Small intestine (tissue), 7 donors: Measurements from ENCODE around the gene ZBTB3. TPM values are rescaled to one million over a fixed set of nuclear protein-coding genes. Genes with fewer than 3 reads are reported as not detected.

ENCODE experiments used
- DNase-seq, 2 donors: peaks; one replicate each; pipeline versions ENCODE4 v3.0.0 to v3.0.0-alpha.2; 2013
- FAIRE-seq: peaks from 2 replicates; lab custom pipeline; 2012; peaks lifted over from hg19 to GRCh38; lab: Jason Lieb, UNC
- H3K27ac ChIP-seq, 3 donors: one replicate each; pipeline ENCODE4 v1.5.1; 2013; ENCODE audit warnings: low read length in 2 of 3, mild to moderate bottlenecking in 2 of 3, control low read depth in 1 of 3, inconsistent platforms in 1 of 3, low read depth in 1 of 3, moderate library complexity in 1 of 3
- H3K27me3 ChIP-seq, 3 donors: one replicate each; pipeline ENCODE4 v1.6.1; 2013; ENCODE audit warnings: low read length in 3 of 3, inconsistent platforms in 1 of 3; ENCODE audit not compliant: control insufficient read depth in 3 of 3, insufficient read depth in 3 of 3
- H3K36me3 ChIP-seq, 3 donors: one replicate each; pipeline ENCODE4 v1.6.1; 2013; ENCODE audit warnings: low read length in 3 of 3, inconsistent platforms in 1 of 3, low read depth in 1 of 3, mild to moderate bottlenecking in 1 of 3, moderate library complexity in 1 of 3; ENCODE audit not compliant: control insufficient read depth in 3 of 3, insufficient read depth in 2 of 3
- H3K4me1 ChIP-seq, 3 donors: one replicate each; pipeline ENCODE4 v1.6.1; 2013; ENCODE audit warnings: low read length in 2 of 3, inconsistent platforms in 1 of 3, low read depth in 1 of 3, mild to moderate bottlenecking in 1 of 3, moderate library complexity in 1 of 3; ENCODE audit not compliant: control insufficient read depth in 3 of 3, insufficient read depth in 2 of 3
- H3K4me3 ChIP-seq, 3 donors: one replicate each; pipeline ENCODE4 v1.5.1; 2013; ENCODE audit warnings: low read length in 3 of 3, control low read depth in 1 of 3, inconsistent platforms in 1 of 3, low read depth in 1 of 3, mild to moderate bottlenecking in 1 of 3, moderate library complexity in 1 of 3
- H3K9me3 ChIP-seq, 2 donors: one replicate each; pipeline ENCODE4 v1.6.1; 2013; ENCODE audit warnings: low read depth in 1 of 2, low read length in 1 of 2; ENCODE audit not compliant: control insufficient read depth in 2 of 2, insufficient read depth in 1 of 2
- WGBS, 3 donors: extraction: QIAGEN DNeasy Blood & Tissue Kit; methylation state at CpG; one replicate each; pipeline ENCODE4 v1.1.7; 2013; 5-methylcytosine and 5-hydroxymethylcytosine counted together
- polyA plus RNA-seq, 4 donors: library from polyadenylated mRNA; stranded (reverse) in 3 of 4; unstranded in 1 of 4; fragments of 200-250 nt in 3 of 4; fragments of 120-200 nt in 1 of 4; gene quantifications; one replicate each; pipeline versions ENCODE4 v1.2.1 to v1.2.3, GENCODE V29; 2013
- donor health status: healthy with polysubstance abuse.
- donor health status: control.
- donor health status: control.
- donor health status: Bipolar disorder and iron deficiency.
- donor health status: healthy.

The ZBTB3 gene
- polyA plus RNA-seq, 4 donors = 0.27 to 7.3 (median 4.5) TPM

DNA sequence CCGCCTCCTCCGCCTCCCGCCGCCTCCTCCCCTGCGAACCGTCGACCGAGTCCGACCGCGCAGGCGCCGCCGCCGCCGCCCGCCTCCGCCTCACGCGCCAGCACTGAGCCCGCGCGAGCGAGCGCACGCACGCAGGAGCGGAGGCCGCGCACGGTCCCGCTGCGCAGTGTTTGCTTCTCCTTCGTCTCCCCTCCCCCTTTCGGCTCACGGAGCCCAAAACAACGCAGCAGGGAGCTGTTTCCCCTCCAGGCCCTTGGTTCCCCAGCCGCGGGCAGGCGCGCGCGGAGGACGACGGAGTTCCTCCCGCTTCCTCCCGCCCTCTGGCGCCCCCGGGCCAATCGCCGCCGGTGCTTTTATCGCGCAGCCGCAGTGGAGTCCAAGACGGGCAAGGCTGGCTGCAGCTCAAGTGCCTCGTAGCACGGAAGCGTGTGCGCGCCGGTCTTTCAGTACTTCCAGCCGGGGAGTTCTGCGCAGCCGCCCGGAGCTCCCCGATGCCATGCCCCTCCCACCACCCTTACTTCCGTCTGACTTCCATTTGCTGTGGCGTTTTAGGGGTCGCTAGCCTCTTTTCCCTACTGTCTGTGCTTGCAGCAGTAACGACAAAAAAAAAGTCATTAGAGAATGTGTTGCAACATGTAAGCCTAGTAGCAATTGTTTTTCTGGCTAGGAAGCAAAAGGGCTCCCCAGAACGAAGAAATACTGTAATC lies 26.6 kb downstream of the ZBTB3 start, which contains the start of gene HNRNPUL2:
HNRNPUL2 (minus strand) TSS at position 293 of the 707 bp plus-strand sequence. CDS start 301 bp downstream, outside the sequence.
- Histone ChIP-seq H3K36me3 (peaks cover 7 to 29% (median 13%) of the 10 kb centered on the region in 3 donors), H3K27me3 (no peaks in the 10 kb centered on the region), H3K4me1 (peaks cover 2 to 10% (median 2%) of the 10 kb centered on the region in 3 donors), H3K4me3 (peak within 1 kb of the TSS; percentile 81 to 83 (median 82)), H3K9me3 (no peaks in the 10 kb centered on the region), H3K27ac (peak within 1 kb of the TSS; percentile 90 to 95 (median 95))
- FAIRE-seq = no peak
- WGBS, 3 donors = 0 to 1% (median 1%) methylated on average over 61 to 72 of the region's 72 CpGs
- peak; percentile 99 to 100 for DNase-seq

DNA sequence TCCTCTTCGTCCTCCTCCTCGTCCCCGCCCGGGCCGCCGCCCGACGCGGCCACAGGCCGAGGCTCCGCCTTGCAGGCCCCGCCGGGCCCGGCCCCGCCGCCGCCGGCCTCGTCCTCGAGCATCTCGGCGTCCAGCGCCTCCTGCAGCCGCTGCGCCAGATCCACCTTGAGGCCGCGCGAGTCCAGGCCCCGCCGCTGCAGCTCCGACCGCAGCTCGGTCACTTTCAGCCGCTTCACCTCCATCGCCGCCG lies 27.1 kb downstream of the ZBTB3 start:
- H3K4me1 ChIP-seq = peaks cover 2 to 10% (median 2%) of the 10 kb centered on the region in 3 donors
- peak overlapping the region; percentile 81 to 83 (median 82) for H3K4me3 ChIP-seq
- H3K36me3 ChIP-seq = peaks cover 11 to 32% (median 18%) of the 10 kb centered on the region in 3 donors
- no peaks in the 10 kb centered on the region for H3K27me3 ChIP-seq
- H3K9me3 ChIP-seq = no peaks in the 10 kb centered on the region
- WGBS, 3 donors = 1% methylated on average over 15 to 37 of the region's 37 CpGs; no CpG with 5 or more reads in 1 of the 3 donors
- FAIRE-seq (no peak), DNase-seq (no peak)
- peak overlapping the region; percentile 90 to 95 (median 95) for H3K27ac ChIP-seq

DNA sequence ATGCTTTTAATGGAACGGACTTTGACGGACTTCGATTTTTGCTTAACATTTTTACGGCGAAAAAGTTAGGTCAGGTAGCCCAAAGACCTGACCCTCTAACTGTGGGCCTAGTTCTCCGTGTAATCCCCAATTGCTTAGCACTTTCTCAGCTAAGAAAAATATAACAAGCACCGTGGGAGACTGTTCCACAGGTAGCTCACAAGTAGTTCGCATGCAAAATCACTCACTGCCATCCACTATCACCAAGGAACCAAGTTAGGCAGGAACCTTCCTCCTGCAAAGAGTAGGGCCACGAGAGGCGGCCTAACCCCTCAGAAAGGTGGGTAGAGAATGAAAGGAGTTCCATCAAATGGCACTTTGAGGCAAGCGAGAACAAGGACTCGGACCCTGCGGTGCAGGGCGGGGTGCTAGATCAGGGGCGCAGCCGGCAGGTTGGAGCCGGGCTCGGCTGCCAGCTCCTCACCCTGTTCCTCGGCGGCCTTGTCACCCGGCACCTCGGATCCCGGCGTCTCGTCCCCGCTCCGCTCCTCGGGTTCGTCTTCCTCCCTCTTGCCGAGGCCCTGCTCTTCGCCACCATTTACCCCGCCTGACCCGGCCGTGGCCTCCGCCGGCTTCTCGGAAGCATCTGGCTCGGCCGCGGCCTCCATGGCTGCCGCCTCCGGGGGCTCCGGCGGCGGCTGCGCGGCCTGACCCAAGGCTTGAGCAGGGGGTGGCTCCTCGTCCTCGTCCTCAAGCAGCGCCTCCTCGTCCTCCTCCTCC lies 27.6 kb downstream of the ZBTB3 start:
- Histone ChIP-seq H3K4me3 (peak overlapping the region; percentile 81 to 83 (median 82)), H3K36me3 (peaks cover 14 to 32% (median 18%) of the 10 kb centered on the region in 3 donors), H3K27me3 (no peaks in the 10 kb centered on the region), H3K27ac (peak overlapping the region; percentile 90 to 95 (median 95)), H3K4me1 (peaks cover 2 to 10% (median 2%) of the 10 kb centered on the region in 3 donors), H3K9me3 (no peaks in the 10 kb centered on the region)
- WGBS, 3 donors = 0 to 1% (median 0%) methylated on average over 46 to 51 of the region's 51 CpGs
- DNase-seq (peak in 1 of 2 donors; percentile 28), FAIRE-seq (no peak)

DNA sequence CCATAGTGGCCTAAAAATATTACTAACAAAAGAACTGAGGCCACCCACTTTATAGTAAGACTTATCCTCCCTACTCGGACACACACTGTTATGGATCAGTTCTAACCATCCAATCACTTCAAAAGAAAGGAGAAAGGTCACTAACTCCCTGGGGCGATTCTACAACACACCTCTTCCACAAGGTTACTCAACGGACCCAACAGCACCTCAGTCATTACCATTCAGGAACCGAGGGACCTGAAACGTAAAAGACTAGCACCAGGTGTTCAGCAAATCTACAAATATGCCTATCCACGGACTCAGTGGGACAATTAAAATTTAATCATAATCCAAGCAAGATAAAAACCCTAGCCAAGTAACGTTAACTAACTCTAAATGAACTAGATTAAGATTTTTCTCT lies 28.3 kb downstream of the ZBTB3 start:
- peaks cover 11 to 31% (median 23%) of the 10 kb centered on the region in 3 donors for H3K36me3 ChIP-seq
- FAIRE-seq (no peak), DNase-seq (peak; percentile 50 to 73)
- peaks cover 2 to 10% (median 2%) of the 10 kb centered on the region in 3 donors for H3K4me1 ChIP-seq
- H3K27me3 ChIP-seq = no peaks in the 10 kb centered on the region
- H3K27ac ChIP-seq = peak overlapping the region; percentile 45 to 95 (median 90)
- peak overlapping the region; percentile 81 to 83 (median 82) for H3K4me3 ChIP-seq
- 0 to 1% (median 0%) methylated on average over 7 of the region's 7 CpGs for WGBS, 3 donors
- no peaks in the 10 kb centered on the region for H3K9me3 ChIP-seq

DNA sequence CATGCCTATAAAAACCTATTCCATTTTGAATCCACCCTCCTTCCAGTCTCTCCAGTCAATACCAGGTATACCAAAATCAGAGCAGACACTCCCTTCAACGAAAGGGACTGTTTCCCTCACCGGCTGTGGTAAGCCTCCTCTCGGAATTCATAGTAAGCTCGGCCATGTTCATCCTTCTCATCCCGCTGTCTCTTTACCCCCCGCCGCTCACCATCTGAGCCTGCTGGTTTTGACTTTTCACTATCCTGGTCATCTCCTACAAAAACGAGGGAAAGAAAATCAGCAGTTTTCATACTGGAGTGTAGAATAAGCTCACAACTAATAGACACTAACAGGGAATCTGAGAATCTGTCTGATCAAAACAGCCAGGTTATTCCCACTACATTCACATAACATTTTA lies 29.8 kb downstream of the ZBTB3 start:
- H3K27ac ChIP-seq = no peak overlapping the region
- no peak for DNase-seq
- FAIRE-seq = no peak
- 11 to 42% (median 32%) methylated on average over 8 of the region's 8 CpGs for WGBS, 3 donors
- peaks cover 17 to 44% (median 30%) of the 10 kb centered on the region in 3 donors for H3K36me3 ChIP-seq
- peaks cover 0 to 8% (median 0%) of the 10 kb centered on the region in 3 donors for H3K4me1 ChIP-seq
- H3K9me3 ChIP-seq = no peaks in the 10 kb centered on the region
- H3K4me3 ChIP-seq = peak overlapping the region in 2 of 3 donors; percentile 36 to 82
- no peaks in the 10 kb centered on the region for H3K27me3 ChIP-seq

DNA sequence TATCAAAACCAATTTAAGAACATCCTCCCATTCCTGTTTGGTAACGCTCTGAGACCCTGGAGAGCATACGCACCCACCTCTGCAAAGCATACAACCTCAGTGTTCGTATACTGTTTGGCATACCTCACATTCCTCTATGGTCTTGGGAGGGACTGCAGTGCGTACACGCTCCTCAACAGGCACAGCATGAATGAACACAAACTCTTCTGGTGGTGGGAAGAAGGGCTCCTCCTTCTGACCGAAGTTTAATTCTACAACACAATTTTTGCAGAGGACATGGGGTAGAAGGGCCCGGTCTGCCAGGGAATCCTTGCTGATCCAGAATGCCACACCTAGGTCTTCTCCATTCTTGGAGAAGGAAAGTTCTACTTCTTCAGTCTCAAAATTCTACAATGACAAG lies 32.0 kb downstream of the ZBTB3 start:
- Histone ChIP-seq H3K9me3 (no peaks in the 10 kb centered on the region), H3K36me3 (peaks cover 19 to 61% (median 35%) of the 10 kb centered on the region in 3 donors), H3K4me3 (no peak overlapping the region), H3K4me1 (peaks cover 0 to 8% (median under 1%) of the 10 kb centered on the region in 3 donors), H3K27me3 (no peaks in the 10 kb centered on the region), H3K27ac (no peak overlapping the region)
- 70 to 84% (median 81%) methylated on average over 7 of the region's 7 CpGs for WGBS, 3 donors
- FAIRE-seq (no peak), DNase-seq (no peak)

DNA sequence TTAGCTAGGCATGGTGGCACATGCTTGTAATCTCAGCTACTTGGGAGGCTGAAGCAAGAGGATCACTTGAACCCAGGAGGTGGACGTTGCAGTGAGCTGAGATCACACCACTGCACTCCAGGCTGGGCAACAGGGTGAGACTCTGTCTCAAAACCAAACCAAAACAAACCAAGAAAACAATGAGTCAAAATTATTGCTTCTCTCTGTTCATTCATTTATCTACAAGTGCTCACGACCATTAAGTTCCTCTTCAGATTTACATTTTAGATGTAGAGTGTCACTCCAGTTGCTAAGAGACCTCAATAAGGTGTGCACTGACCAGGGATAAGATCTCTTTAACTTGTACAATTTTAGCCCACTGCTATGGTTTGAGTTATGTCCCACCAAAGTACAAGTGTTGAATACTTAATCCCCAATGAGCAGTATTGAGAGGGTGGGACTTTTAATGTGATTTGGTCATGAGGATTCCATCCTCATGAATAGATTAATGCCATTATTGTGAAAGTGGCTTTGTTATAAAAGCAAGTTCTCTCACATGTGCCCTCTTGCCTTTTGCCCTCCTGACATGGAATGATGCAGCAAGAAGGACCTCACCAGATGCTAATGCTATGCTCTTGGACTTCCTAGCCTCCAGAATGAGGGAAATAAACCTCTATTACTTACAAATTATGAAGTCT lies 34.5 kb downstream of the ZBTB3 start:
- FAIRE-seq = no peak
- Histone ChIP-seq H3K36me3 (peaks cover 35 to 72% (median 55%) of the 10 kb centered on the region in 3 donors), H3K27ac (no peak overlapping the region), H3K4me1 (peaks cover 0 to 21% (median 5%) of the 10 kb centered on the region in 3 donors), H3K4me3 (no peak overlapping the region), H3K27me3 (no peaks in the 10 kb centered on the region), H3K9me3 (no peaks in the 10 kb centered on the region)
- 71 to 77% (median 71%) methylated on average over 2 of the region's 2 CpGs for WGBS, 3 donors
- DNase-seq = no peak

DNA sequence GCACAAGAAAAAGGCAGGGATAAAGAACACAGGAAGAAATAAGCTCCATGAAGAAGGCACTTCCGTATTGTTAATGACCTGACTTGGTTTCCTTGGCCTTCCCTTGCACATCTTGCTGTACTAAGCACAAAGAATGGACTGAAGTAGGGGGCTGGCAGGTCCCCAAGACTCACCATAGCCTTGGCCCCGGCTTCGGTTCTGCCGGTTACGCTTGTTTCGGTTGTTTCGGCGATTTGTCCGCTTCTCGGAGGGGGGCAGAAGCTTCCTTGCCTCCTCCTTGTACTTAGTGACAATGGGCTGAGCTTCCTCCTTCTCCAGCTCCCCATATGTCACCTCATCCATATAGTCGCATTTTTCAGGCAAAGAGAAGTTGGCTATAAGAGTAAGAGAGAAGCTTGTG lies 37.1 kb downstream of the ZBTB3 start:
- Histone ChIP-seq H3K4me1 (peaks cover 4 to 35% (median 8%) of the 10 kb centered on the region in 3 donors), H3K27ac (peak overlapping the region in 1 of 3 donors; percentile 12), H3K36me3 (peaks cover 30 to 66% (median 41%) of the 10 kb centered on the region in 3 donors), H3K9me3 (no peaks in the 10 kb centered on the region), H3K27me3 (no peaks in the 10 kb centered on the region), H3K4me3 (no peak overlapping the region)
- WGBS, 3 donors = 90 to 93% (median 92%) methylated on average over 11 of the region's 11 CpGs
- DNase-seq = no peak
- no peak for FAIRE-seq
